H1 (cell line): Measurements from ENCODE around the gene ADGB. TPM values are rescaled to one million over a fixed set of nuclear protein-coding genes. Genes with fewer than 3 reads are reported as not detected.

Experiments used
- CTCF ChIA-PET: fragments of 300-600 bp; sonication (Branson Sonifier 250); formaldehyde crosslinking; loops from one replicate; lab custom pipeline; 2021; ENCODE audit not compliant: partially characterized antibody; lab: Charles Lee
- POLR2A ChIA-PET: fragments of 300-600 bp; sonication (Branson Sonifier 250); formaldehyde crosslinking; loops from one replicate; lab custom pipeline; 2021; ENCODE audit warnings: inconsistent platforms; ENCODE audit not compliant: partially characterized antibody; lab: Charles Lee
- DNase-seq, 2 experiments: peaks; one replicate each; pipeline versions ENCODE4 v3.0.0 to v3.0.0-alpha.2; 2010 to 2022; ENCODE audit warnings: low spot score in 2 of 2, low read depth in 1 of 2, mixed read lengths in 1 of 2
- FAIRE-seq: peaks from 2 replicates; lab custom pipeline; 2011; peaks lifted over from hg19 to GRCh38; lab: Jason Lieb, UNC
- H2AFZ ChIP-seq: 2 replicates; pipeline ENCODE4 v1.8.1; 2012; ENCODE audit warnings: low read length, inconsistent platforms
- H2AK5ac ChIP-seq: 2 replicates; pipeline ENCODE4 v1.6.1; 2013; ENCODE audit warnings: low read depth, low read length
- H2BK120ac ChIP-seq: replicated peaks from 2 replicates; pipeline ENCODE3; 2013; ENCODE audit warnings: low read depth, low read length, inconsistent platforms
- H2BK12ac ChIP-seq: 2 replicates; pipeline ENCODE4 v1.6.1; 2013; ENCODE audit warnings: low read depth, low read length
- H2BK15ac ChIP-seq: 2 replicates; pipeline ENCODE4 v1.6.1; 2013; ENCODE audit warnings: low read length
- H2BK20ac ChIP-seq: 2 replicates; pipeline ENCODE4 v1.6.1; 2013; ENCODE audit warnings: low read length
- H2BK5ac ChIP-seq: 2 replicates; pipeline ENCODE4 v1.6.1; 2013; ENCODE audit warnings: low read depth, low read length
- H3K14ac ChIP-seq: 2 replicates; pipeline ENCODE4 v1.6.1; 2013; ENCODE audit warnings: inconsistent platforms; ENCODE audit not compliant: insufficient read length
- H3K18ac ChIP-seq: 2 replicates; pipeline ENCODE4 v1.6.1; 2013; ENCODE audit warnings: low read length; ENCODE audit errors: extremely low read depth
- H3K23ac ChIP-seq: 2 replicates; pipeline ENCODE4 v1.6.1; 2013; ENCODE audit warnings: inconsistent platforms; ENCODE audit not compliant: insufficient read length
- H3K23me2 ChIP-seq: 2 replicates; pipeline ENCODE4 v1.6.1; 2013; ENCODE audit warnings: low read depth, low read length
- H3K27ac ChIP-seq: 2 replicates; pipeline ENCODE4 v1.6.1; 2011; ENCODE audit warnings: low read depth, low read length, inconsistent platforms
- H3K27me3 ChIP-seq, 4 experiments: replicated peaks in 1 of 4; 1 replicate in 1 of 4; 2 replicates in 3 of 4; pipeline versions ENCODE4 v1.6.1 to v1.8.1; 2011 to 2013; ENCODE audit warnings: low read length in 3 of 4, mild to moderate bottlenecking in 3 of 4, inconsistent platforms in 2 of 4, mixed read lengths in 2 of 4, moderate library complexity in 1 of 4; ENCODE audit not compliant: control insufficient read depth in 3 of 4, insufficient read depth in 3 of 4; ENCODE audit errors: extremely low read depth in 1 of 4
- H3K36me3 ChIP-seq, 4 experiments: 2 replicates each; pipeline versions ENCODE4 v1.6.1 to v1.8.1; 2011 to 2013; ENCODE audit warnings: mild to moderate bottlenecking in 4 of 4, low read length in 3 of 4, moderate library complexity in 2 of 4, control low read depth in 1 of 4, inconsistent platforms in 1 of 4; ENCODE audit not compliant: insufficient read depth in 4 of 4, control insufficient read depth in 2 of 4
- H3K4ac ChIP-seq: replicated peaks from 2 replicates; pipeline ENCODE3; 2013; ENCODE audit warnings: low read length, low read depth, mixed read lengths, inconsistent platforms; ENCODE audit not compliant: insufficient read length
- H3K4me1 ChIP-seq, 4 experiments: replicated peaks in 1 of 4; 1 replicate in 1 of 4; 2 replicates in 3 of 4; pipeline versions ENCODE4 v1.6.1 to v1.8.1; 2011 to 2013; ENCODE audit warnings: low read length in 3 of 4, inconsistent platforms in 2 of 4, mixed read lengths in 1 of 4; ENCODE audit not compliant: insufficient read depth in 4 of 4, control insufficient read depth in 3 of 4
- H3K4me2 ChIP-seq, 2 experiments: 2 replicates each; pipeline versions ENCODE4 v1.6.1 to v1.8.1; 2011 to 2013; ENCODE audit warnings: low read depth in 2 of 2, low read length in 2 of 2, control low read depth in 1 of 2, inconsistent platforms in 1 of 2, mild to moderate bottlenecking in 1 of 2; ENCODE audit not compliant: insufficient read depth in 1 of 2
- H3K4me3 ChIP-seq, 4 experiments: fragments of 200-600, 300-600 bp in 1 of 4; sonication (generic), shearing (Covaris generic), sonication (Bioruptor Twin) in 1 of 4; 2 replicates each; pipeline versions ENCODE4 v1.5.1 to v1.8.1; 2011 to 2016; ENCODE audit warnings: low read length in 4 of 4, low read depth in 3 of 4, control low read depth in 2 of 4, inconsistent platforms in 2 of 4, mild to moderate bottlenecking in 2 of 4, mixed read lengths in 1 of 4, moderate library complexity in 1 of 4; ENCODE audit not compliant: insufficient read depth in 2 of 4; ENCODE audit errors: extremely low read depth in 1 of 4
- H3K56ac ChIP-seq: replicated peaks from 2 replicates; pipeline ENCODE3; 2013; ENCODE audit warnings: low read depth, mild to moderate bottlenecking, mixed read lengths, low read length, inconsistent platforms; ENCODE audit not compliant: insufficient read length
- H3K79me1 ChIP-seq: 2 replicates; pipeline ENCODE4 v1.6.1; 2013; ENCODE audit warnings: low read depth, low read length, control low read depth
- H3K79me2 ChIP-seq, 2 experiments: 2 replicates each; pipeline versions ENCODE4 v1.6.1 to v1.8.1; 2012 to 2013; ENCODE audit warnings: low read length in 2 of 2, mild to moderate bottlenecking in 2 of 2, inconsistent platforms in 1 of 2; ENCODE audit not compliant: insufficient read depth in 2 of 2, control insufficient read depth in 1 of 2
- H3K9ac ChIP-seq, 4 experiments: replicated peaks in 1 of 4; 1 replicate in 1 of 4; 2 replicates in 3 of 4; pipeline versions ENCODE4 v1.6.1 to v1.8.1; 2011 to 2013; ENCODE audit warnings: low read depth in 3 of 4, low read length in 3 of 4, control low read depth in 2 of 4, mild to moderate bottlenecking in 2 of 4, moderate library complexity in 2 of 4, inconsistent platforms in 1 of 4; ENCODE audit errors: extremely low read depth in 1 of 4
- H3K9me3 ChIP-seq, 2 experiments: 2 replicates each; pipeline versions ENCODE4 v1.6.1 to v1.8.1; 2012 to 2013; ENCODE audit warnings: mild to moderate bottlenecking in 2 of 2, moderate library complexity in 2 of 2, control low read depth in 1 of 2, inconsistent platforms in 1 of 2, low read depth in 1 of 2, low read length in 1 of 2, mixed read lengths in 1 of 2; ENCODE audit not compliant: insufficient read depth in 2 of 2
- H4K20me1 ChIP-seq, 2 experiments: replicated peaks in 1 of 2; 2 replicates each; pipeline versions ENCODE3 to v1.8.1; 2011 to 2013; ENCODE audit warnings: inconsistent platforms in 2 of 2, low read length in 2 of 2, mild to moderate bottlenecking in 1 of 2; ENCODE audit not compliant: insufficient read depth in 2 of 2, control insufficient read depth in 1 of 2
- H4K5ac ChIP-seq: 2 replicates; pipeline ENCODE4 v1.6.1; 2013; ENCODE audit warnings: low read length, low read depth, mixed read lengths, inconsistent platforms; ENCODE audit not compliant: insufficient read length
- H4K8ac ChIP-seq: 2 replicates; pipeline ENCODE4 v1.8.0; 2013; ENCODE audit warnings: mild to moderate bottlenecking, moderate library complexity, low read length, inconsistent platforms; ENCODE audit not compliant: insufficient read depth; ENCODE audit errors: extremely low read depth
- H4K91ac ChIP-seq: replicated peaks from 2 replicates; pipeline ENCODE3; 2013; ENCODE audit warnings: low read length, mixed read lengths, inconsistent platforms; ENCODE audit not compliant: insufficient read length
- BRCA1 ChIP-seq: IDR thresholded peaks from 2 replicates; pipeline ENCODE4 v1.6.1; 2012; ENCODE audit warnings: low read depth, low read length, improper control_type of control experiment
- EP300 ChIP-seq, 2 experiments: IDR thresholded peaks; 1 replicate in 1 of 2; 2 replicates in 1 of 2; pipeline ENCODE4 v1.6.1; 2011 to 2012; ENCODE audit warnings: low read depth in 2 of 2, low read length in 2 of 2, mild to moderate bottlenecking in 2 of 2, borderline replicate concordance in 1 of 2, inconsistent platforms in 1 of 2, moderate library complexity in 1 of 2
- NRF1 ChIP-seq: IDR thresholded peaks from 2 replicates; pipeline ENCODE4 v1.6.1; 2011; ENCODE audit warnings: mild to moderate bottlenecking, low read depth, low read length, improper control_type of control experiment
- TCF12 ChIP-seq: IDR thresholded peaks from 2 replicates; pipeline ENCODE4 v1.6.1; 2011; ENCODE audit warnings: low read depth, mild to moderate bottlenecking, low read length
- WGBS, 2 experiments: shearing (Covaris generic) in 1 of 2; methylation state at CpG; one replicate each; pipeline versions ENCODE4 v1.1.6 to v1.1.7; 2013 to 2015; ENCODE audit warnings: low lambda C conversion rate in 2 of 2, mixed read lengths in 2 of 2, inconsistent platforms in 1 of 2, low coverage in 1 of 2, missing lambda C conversion rate in 1 of 2; ENCODE audit not compliant: insufficient replicate concordance in 2 of 2, insufficient coverage in 1 of 2, insufficient read length in 1 of 2; ENCODE audit errors: extremely low coverage in 1 of 2, missing lambda C conversion rate in 1 of 2; 5-methylcytosine and 5-hydroxymethylcytosine counted together
- polyA plus RNA-seq, 7 experiments: library from polyadenylated mRNA; depleted of rRNA in 3 of 7; stranded (reverse) in 5 of 7; unstranded in 2 of 7; fragments of >200 nt in 5 of 7; fragments of 200-250 nt in 2 of 7; gene quantifications; 1 replicate in 5 of 7; 2 replicates in 1 of 7; 4 replicates in 1 of 7; pipeline versions ENCODE4 v1.2.1 to v1.2.3, GENCODE V29; 2011 to 2013; ENCODE audit warnings: missing spikeins in 2 of 7, mixed read lengths in 2 of 7
- total RNA-seq: library from RNA; stranded (reverse); fragmentation: NEBNext Ultra II Directional; extraction: Animal tissue kit (Norgen Biotek cat#: 25700); gene quantifications from 2 replicates; pipeline ENCODE4 v1.2.1, GENCODE V29; 2021
- TF ChIP-seq, protein P1 (sequence below): IDR thresholded peaks from 2 replicates; pipeline ENCODE4 v1.6.1; 2012; ENCODE audit warnings: inconsistent platforms
- TF ChIP-seq, protein P2 (sequence below): IDR thresholded peaks from 2 replicates; pipeline ENCODE4 v1.6.1; 2011; ENCODE audit warnings: low read length, improper control_type of control experiment
- TF ChIP-seq, protein P3 (sequence below): IDR thresholded peaks from 2 replicates; pipeline ENCODE4 v1.6.1; 2011; ENCODE audit warnings: low read depth, mild to moderate bottlenecking, low read length; ENCODE audit not compliant: insufficient read depth
- TF ChIP-seq, protein P4 (sequence below): IDR thresholded peaks from 2 replicates; pipeline ENCODE4 v1.6.1; 2012; ENCODE audit warnings: low read length, inconsistent platforms

Gene ADGB
- total and polyA plus RNA-seq, 2 of the 8 experiments (the other 6 are each of a cell fraction or from before 2014, with no cell fraction given), result not detected

DNA sequence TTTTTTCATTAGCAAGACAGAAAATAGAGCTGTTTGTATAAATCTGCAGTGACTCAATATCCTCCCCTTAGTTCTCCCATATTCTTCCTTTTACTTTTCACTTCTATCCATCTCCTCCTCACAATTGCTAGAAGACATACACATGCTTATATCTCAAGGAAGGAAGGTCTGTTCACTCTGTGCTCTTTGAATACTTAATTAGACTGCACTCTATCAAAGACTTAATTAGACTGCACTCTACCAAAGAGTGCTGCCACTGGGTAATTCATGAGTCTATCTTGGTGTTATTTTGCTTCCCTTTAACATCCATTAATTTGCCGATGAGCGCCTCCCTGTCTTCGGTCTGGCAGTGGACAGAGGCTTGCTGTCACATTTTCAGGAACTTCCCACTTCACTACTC lies 241.9 kb downstream of the ADGB start:
- no peak overlapping the region for H3K23ac ChIP-seq
- H2AK5ac ChIP-seq, result no peak overlapping the region
- TF ChIP-seq EP300 (IDR thresholded peaks at IDR 0.05; ENCODE audit: borderline replicate concordance in 1 of 2, low read depth in 2 of 2, low read length in 2 of 2) (no peak), NRF1 (no peak), TCF12 (no peak), BRCA1 (no peak)
- TF ChIP-seq, protein P1, sequence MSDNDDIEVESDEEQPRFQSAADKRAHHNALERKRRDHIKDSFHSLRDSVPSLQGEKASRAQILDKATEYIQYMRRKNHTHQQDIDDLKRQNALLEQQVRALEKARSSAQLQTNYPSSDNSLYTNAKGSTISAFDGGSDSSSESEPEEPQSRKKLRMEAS, result no peak
- TF ChIP-seq, protein P2, sequence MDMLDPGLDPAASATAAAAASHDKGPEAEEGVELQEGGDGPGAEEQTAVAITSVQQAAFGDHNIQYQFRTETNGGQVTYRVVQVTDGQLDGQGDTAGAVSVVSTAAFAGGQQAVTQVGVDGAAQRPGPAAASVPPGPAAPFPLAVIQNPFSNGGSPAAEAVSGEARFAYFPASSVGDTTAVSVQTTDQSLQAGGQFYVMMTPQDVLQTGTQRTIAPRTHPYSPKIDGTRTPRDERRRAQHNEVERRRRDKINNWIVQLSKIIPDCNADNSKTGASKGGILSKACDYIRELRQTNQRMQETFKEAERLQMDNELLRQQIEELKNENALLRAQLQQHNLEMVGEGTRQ, result no peak
- TF ChIP-seq, protein P3, sequence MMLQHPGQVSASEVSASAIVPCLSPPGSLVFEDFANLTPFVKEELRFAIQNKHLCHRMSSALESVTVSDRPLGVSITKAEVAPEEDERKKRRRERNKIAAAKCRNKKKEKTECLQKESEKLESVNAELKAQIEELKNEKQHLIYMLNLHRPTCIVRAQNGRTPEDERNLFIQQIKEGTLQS, result no peak
- TF ChIP-seq, protein P4, sequence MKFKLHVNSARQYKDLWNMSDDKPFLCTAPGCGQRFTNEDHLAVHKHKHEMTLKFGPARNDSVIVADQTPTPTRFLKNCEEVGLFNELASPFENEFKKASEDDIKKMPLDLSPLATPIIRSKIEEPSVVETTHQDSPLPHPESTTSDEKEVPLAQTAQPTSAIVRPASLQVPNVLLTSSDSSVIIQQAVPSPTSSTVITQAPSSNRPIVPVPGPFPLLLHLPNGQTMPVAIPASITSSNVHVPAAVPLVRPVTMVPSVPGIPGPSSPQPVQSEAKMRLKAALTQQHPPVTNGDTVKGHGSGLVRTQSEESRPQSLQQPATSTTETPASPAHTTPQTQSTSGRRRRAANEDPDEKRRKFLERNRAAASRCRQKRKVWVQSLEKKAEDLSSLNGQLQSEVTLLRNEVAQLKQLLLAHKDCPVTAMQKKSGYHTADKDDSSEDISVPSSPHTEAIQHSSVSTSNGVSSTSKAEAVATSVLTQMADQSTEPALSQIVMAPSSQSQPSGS, result no peak
- ChIA-PET POLR2A (no interaction called here), CTCF (no interaction called here)
- no peak overlapping the region for H3K18ac ChIP-seq
- no peak overlapping the region for H3K4ac ChIP-seq
- no peaks in the 10 kb centered on the region for H3K27me3 ChIP-seq
- H3K9me3 ChIP-seq, result peaks cover 0 to 2% of the 10 kb centered on the region in 2 experiments; a peak in 1 of 4 replicates
- no peak overlapping the region for H3K9ac ChIP-seq
- no peak overlapping the region for H2AFZ ChIP-seq
- H4K20me1 ChIP-seq, result no peaks in the 10 kb centered on the region
- DNase-seq, result no peak
- 96% methylated on average over 3 of the region's 3 CpGs; no CpG with 5 or more reads in 1 of the 2 experiments for WGBS, 2 experiments
- H3K79me2 ChIP-seq, result no peaks in the 10 kb centered on the region
- H3K23me2 ChIP-seq, result peaks cover 2% of the 10 kb centered on the region; the same call in 1 of the 2 replicates
- no peaks in the 10 kb centered on the region for H3K4me1 ChIP-seq
- no peak overlapping the region for H4K5ac ChIP-seq
- no peak overlapping the region for H4K8ac ChIP-seq
- H2BK12ac ChIP-seq, result no peak overlapping the region
- H3K56ac ChIP-seq, result no peak overlapping the region
- H2BK20ac ChIP-seq, result no peak overlapping the region
- no peak for FAIRE-seq
- H3K14ac ChIP-seq, result no peak overlapping the region
- H3K36me3 ChIP-seq, result no peaks in the 10 kb centered on the region
- H2BK5ac ChIP-seq, result no peak overlapping the region
- no peaks in the 10 kb centered on the region for H3K79me1 ChIP-seq
- no peak overlapping the region for H3K4me3 ChIP-seq
- no peak overlapping the region for H3K27ac ChIP-seq
- H4K91ac ChIP-seq, result no peak overlapping the region
- no peak overlapping the region; a peak in 1 of 4 replicates for H3K4me2 ChIP-seq
- H2BK120ac ChIP-seq, result no peak overlapping the region
- H2BK15ac ChIP-seq, result no peak overlapping the region
